ENCODE measurements around the gene PTPRT. TPM values are rescaled to one million over a fixed set of nuclear protein-coding genes. Genes with fewer than 3 reads are reported as not detected.

The PTPRT gene
- total and polyA plus RNA-seq, 10 of the 15 experiments (the other 5 are each of a cell fraction or from before 2014, with no cell fraction given): not detected

DNA sequence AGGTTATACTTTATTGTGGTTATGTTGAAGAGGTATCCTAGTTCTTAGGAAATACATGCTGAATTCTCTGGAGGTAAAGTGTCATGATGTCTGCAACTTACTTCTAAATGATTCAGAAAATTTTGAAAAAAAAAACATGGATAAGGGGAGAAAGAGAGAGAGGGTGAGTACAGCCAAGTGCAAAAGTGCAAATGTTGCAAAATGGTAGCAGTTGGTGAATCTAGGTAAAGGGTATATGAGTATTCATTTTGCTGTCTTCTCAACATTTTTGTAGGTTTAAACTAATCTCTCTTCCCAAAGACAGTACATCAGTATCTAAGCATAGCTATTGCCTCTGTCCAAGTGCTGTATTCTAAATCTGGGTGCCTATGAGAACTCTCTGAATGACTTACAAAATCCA, 992.1 kb downstream of the PTPRT start:
- Histone ChIP-seq H3K9me3 (replicated peaks; ENCODE audit: control insufficient read depth, insufficient read depth, low read length) (no peaks in the 10 kb centered on the region; the same call in 2 of the 3 replicates), H3K4me3 (no peak overlapping the region), H3K36me3 (ENCODE audit: control insufficient read depth in 2 of 2, insufficient read depth in 2 of 2, low read length in 1 of 2) (no peaks in the 10 kb centered on the region), H3K27me3 (replicated peaks in 1 of 2; ENCODE audit: control insufficient read depth in 2 of 2, insufficient read depth in 2 of 2, low read length in 1 of 2) (no peaks in the 10 kb centered on the region), H3K9ac (ENCODE audit: control insufficient read depth, insufficient read depth, low read length) (no peak overlapping the region), H4K20me1 (ENCODE audit: control insufficient read depth, insufficient read depth) (no peaks in the 10 kb centered on the region), H3K79me2 (ENCODE audit: control insufficient read depth, insufficient read depth, low read length) (no peaks in the 10 kb centered on the region), H2AFZ (ENCODE audit: control insufficient read depth, low read depth, low read length) (no peak overlapping the region), H3K4me2 (ENCODE audit: control insufficient read depth, insufficient read depth) (no peak overlapping the region), H3K4me1 (ENCODE audit: control insufficient read depth, insufficient read depth, low read length) (no peaks in the 10 kb centered on the region), H3K27ac (ENCODE audit: control insufficient read depth, insufficient read depth) (no peak overlapping the region)
- ChIA-PET POLR2A (no interaction called here), RAD21 (ENCODE audit: unreplicated experiment) (no interaction called here), CTCF (interaction anchor here (0.8 kb wide), 1 partner anchor 335 kb away, joined by 3 read pairs; no protein-coding TSS in a partner anchor), SMC1A (ENCODE audit: uncharacterized antibody, unreplicated experiment) (no interaction called here)
- ATAC-seq (no peak), FAIRE-seq (no peak), DNase-seq (ENCODE audit: low read depth, low spot score) (no peak)
- TF ChIP-seq NFXL1 (IDR thresholded peaks at IDR 0.05; ENCODE audit: borderline replicate concordance) (no peak), MYB (IDR thresholded peaks at IDR 0.05; ENCODE audit: borderline replicate concordance, low read depth, low read length) (no peak), PAX8 (IDR thresholded peaks at IDR 0.05) (no peak), SPI1 (IDR thresholded peaks at IDR 0.05; ENCODE audit: borderline replicate concordance, insufficient read depth, low read depth, low read length) (no peak), EGR1 (IDR thresholded peaks at IDR 0.05; ENCODE audit: borderline replicate concordance in 1 of 2, low read depth in 2 of 2, low read length in 2 of 2) (no peak), SUZ12 (IDR thresholded peaks at IDR 0.05; ENCODE audit: unreplicated experiment) (no peak), BRCA1 (IDR thresholded peaks at IDR 0.05; ENCODE audit: low read depth, low read length) (no peak), CEBPB (IDR thresholded peaks at IDR 0.05; ENCODE audit: borderline replicate concordance in 1 of 2, low read depth in 2 of 2, low read length in 2 of 2) (no peak), TARDBP (IDR thresholded peaks at IDR 0.05; ENCODE audit: borderline replicate concordance) (no peak), MTA2 (IDR thresholded peaks at IDR 0.05; ENCODE audit: low read depth) (no peak), BHLHE40 (IDR thresholded peaks at IDR 0.05; ENCODE audit: borderline replicate concordance in 1 of 2, low read depth in 2 of 2, low read length in 1 of 2) (no peak), IKZF2 (IDR thresholded peaks at IDR 0.05) (no peak)
- TF ChIP-seq, protein P1, sequence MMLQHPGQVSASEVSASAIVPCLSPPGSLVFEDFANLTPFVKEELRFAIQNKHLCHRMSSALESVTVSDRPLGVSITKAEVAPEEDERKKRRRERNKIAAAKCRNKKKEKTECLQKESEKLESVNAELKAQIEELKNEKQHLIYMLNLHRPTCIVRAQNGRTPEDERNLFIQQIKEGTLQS (IDR thresholded peaks at IDR 0.05; ENCODE audit: borderline replicate concordance, extremely low read depth, low read depth, low read length): no peak
- TF ChIP-seq, protein P2, sequence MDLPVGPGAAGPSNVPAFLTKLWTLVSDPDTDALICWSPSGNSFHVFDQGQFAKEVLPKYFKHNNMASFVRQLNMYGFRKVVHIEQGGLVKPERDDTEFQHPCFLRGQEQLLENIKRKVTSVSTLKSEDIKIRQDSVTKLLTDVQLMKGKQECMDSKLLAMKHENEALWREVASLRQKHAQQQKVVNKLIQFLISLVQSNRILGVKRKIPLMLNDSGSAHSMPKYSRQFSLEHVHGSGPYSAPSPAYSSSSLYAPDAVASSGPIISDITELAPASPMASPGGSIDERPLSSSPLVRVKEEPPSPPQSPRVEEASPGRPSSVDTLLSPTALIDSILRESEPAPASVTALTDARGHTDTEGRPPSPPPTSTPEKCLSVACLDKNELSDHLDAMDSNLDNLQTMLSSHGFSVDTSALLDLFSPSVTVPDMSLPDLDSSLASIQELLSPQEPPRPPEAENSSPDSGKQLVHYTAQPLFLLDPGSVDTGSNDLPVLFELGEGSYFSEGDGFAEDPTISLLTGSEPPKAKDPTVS (IDR thresholded peaks at IDR 0.05; ENCODE audit: low read depth, low read length): no peak
- TF ChIP-seq, protein P3, sequence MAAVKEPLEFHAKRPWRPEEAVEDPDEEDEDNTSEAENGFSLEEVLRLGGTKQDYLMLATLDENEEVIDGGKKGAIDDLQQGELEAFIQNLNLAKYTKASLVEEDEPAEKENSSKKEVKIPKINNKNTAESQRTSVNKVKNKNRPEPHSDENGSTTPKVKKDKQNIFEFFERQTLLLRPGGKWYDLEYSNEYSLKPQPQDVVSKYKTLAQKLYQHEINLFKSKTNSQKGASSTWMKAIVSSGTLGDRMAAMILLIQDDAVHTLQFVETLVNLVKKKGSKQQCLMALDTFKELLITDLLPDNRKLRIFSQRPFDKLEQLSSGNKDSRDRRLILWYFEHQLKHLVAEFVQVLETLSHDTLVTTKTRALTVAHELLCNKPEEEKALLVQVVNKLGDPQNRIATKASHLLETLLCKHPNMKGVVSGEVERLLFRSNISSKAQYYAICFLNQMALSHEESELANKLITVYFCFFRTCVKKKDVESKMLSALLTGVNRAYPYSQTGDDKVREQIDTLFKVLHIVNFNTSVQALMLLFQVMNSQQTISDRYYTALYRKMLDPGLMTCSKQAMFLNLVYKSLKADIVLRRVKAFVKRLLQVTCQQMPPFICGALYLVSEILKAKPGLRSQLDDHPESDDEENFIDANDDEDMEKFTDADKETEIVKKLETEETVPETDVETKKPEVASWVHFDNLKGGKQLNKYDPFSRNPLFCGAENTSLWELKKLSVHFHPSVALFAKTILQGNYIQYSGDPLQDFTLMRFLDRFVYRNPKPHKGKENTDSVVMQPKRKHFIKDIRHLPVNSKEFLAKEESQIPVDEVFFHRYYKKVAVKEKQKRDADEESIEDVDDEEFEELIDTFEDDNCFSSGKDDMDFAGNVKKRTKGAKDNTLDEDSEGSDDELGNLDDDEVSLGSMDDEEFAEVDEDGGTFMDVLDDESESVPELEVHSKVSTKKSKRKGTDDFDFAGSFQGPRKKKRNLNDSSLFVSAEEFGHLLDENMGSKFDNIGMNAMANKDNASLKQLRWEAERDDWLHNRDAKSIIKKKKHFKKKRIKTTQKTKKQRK (IDR thresholded peaks at IDR 0.05; ENCODE audit: low read depth, low read length): no peak
- intact Hi-C loops (cut with micrococcal nuclease; ENCODE audit: unreplicated experiment) (no loop called here), in situ Hi-C loops (cut with MboI) (no loop called here)
- BruUV-seq (replicated peaks): no TSS peak
